GM19238 (cell line): ENCODE data around the gene NF1.
"Not testable (repeated sequence)": the region's sequence is repeated elsewhere in the genome, so short reads cannot be mapped to it uniquely, and the experiment has no call there.

ENCODE experiments used
- DNase-seq: peaks from one replicate; pipeline ENCODE4 v3.0.0; 2011; ENCODE audit warnings: low spot score; ENCODE audit not compliant: insufficient read length

NF1 gene

DNA sequence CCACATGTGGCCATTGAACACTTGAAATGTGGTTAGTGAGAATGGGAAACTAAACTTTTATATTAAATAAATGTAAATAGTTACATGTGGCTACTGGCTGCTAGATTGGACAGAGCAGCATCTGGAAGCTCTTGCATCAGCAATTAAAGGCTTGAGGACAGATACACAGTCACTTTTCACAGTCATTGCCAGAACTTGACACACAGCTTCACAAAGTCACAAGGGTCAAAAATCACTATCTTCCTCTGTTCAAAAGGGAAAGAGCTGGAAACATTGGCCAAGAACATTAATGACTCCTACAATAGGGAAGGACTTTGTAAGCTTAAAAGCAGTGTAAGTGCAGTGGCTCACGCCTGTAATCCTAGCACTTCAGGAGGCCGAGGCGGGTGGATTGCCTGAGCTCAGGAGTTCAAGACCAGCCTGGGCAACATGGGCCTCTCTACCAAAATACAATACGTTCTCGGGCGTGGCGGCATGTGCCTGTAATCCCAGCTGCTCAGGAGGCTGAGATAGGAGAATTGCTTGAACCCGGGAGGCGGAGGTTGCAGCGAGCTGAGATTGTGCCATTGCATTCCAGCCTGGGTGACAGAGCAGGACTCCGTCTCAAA is 288.0 kb downstream of the NF1 start:
- DNase-seq, result not testable (repeated sequence)

GRCh38 chr17:31383488-31383887 is 288.7 kb downstream of the NF1 start:
- DNase-seq, result not testable (repeated sequence)

DNA sequence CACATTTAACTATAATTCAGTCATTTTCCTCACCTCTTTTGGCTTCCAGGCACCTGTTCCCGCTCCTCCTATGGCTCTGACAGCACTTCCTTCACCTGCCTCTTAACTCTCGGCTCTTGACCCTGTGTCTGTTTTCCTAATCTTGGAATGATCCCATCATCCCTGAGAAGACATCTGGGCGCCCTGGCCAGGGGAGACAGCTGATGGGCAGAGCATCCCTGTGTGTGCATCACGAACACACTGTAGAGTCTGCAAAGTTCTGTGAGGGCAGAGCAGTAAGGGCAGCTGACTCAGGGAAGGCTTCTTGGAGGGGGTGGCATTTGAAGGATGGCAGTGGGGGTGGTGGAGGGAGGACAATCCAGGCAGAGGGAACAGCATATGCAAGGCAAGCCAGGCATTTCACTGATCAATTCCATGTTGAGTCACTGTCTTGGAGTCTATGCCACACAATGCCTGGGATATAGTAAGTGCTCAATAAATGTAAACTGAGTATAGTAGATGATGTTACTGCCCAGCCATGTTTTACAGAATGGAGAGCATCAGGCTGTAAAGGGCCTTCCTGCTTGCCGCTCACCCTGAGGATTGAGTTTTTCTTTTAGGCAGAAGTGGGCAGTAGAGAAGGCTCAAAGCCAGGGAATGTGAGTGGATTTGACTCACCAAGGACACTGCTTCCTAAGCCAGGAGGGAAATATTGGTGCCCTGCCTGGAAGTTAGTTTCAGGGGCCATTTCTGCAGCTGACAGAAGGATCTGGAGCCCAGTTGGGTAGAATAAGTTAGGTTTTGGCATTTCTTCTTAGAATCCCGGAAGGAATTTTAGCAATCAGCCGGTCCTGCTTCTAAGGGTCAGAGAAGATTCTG is 290.9 kb downstream of the NF1 start:
- no peak for DNase-seq

GRCh38 chr17:31386542-31387075 is 291.8 kb downstream of the NF1 start:
- DNase-seq, result no peak

DNA sequence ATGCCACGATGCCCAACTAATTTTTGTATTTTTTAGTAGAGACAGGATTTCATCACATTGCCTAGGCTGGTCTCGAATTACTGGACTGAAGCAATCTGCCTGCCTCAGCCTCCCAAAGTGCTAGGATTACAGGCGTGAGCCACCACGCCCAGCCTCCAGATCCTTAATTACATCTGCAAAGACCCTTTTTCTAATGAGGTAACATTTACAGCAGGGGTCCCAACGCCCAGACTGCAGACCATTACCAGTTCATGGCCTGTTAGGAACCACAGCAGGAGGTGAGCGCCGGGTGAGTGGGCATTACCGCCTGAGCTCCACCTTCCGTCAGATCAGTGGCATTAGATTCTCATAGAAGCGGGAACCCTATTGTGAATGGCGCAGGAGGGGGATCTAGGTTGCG is 292.7 kb downstream of the NF1 start:
- DNase-seq, result no peak

- no peak for DNase-seq
Observed at GRCh38 chr17:31388351-31388750, 293.6 kb downstream of the NF1 start.

GRCh38 chr17:31388770-31389656 is 294.2 kb downstream of the NF1 start:
- DNase-seq, result peak; percentile 70

DNA sequence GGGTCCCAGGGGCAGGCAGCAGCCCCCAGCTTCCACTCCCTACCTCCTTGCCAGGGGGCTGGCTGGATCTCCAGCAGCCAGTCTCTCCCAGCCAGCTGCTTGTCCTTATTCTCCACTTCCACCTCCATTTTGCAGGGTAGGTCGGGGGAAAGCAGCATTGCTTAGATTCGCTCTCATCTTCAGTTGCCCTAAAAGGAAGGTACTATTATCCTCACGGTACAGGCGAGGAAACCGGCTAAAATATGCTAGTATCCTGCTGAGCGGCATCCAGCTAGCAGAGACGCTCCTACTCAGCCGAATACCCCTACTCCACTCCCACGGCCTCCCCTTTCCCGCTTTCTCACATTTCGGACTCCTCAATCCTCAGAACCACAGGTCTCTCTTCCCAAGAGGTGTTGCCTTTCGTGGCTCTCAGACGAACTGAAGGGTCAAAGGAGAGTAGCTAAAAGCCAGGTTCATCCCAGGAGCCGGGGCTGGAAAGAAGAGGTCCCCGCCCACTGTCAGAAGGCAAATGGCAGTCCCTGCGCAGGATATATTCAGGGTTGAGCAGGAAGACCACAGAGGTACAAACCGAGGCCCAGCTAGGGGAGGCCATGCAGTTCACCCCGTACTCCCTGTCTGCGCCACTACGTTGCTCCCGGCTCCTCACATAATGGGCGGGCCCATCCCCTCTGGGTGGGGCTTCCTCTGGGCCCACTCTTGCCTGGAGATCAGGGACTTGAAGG is 295.0 kb downstream of the NF1 start:
- no peak for DNase-seq

- DNase-seq, result no peak
Observed at GRCh38 chr17:31390426-31390747, 295.6 kb downstream of the NF1 start.

- no peak for DNase-seq
Observed at GRCh38 chr17:31390748-31391495, 296.1 kb downstream of the NF1 start.

- no peak for DNase-seq
Observed at GRCh38 chr17:31391496-31391949, 296.7 kb downstream of the NF1 start, which contains the start of gene RAB11FIP4. RAB11FIP4 (plus strand) TSS chr17:31391675; CDS start chr17:31391853, 178 bp downstream.

GRCh38 chr17:31392002-31392855 is 297.5 kb downstream of the NF1 start:
- no peak for DNase-seq

- no peak for DNase-seq
Observed at GRCh38 chr17:31392856-31393748, 298.3 kb downstream of the NF1 start.

GRCh38 chr17:31393749-31394146 is 299.0 kb downstream of the NF1 start:
- DNase-seq, result no peak

DNA sequence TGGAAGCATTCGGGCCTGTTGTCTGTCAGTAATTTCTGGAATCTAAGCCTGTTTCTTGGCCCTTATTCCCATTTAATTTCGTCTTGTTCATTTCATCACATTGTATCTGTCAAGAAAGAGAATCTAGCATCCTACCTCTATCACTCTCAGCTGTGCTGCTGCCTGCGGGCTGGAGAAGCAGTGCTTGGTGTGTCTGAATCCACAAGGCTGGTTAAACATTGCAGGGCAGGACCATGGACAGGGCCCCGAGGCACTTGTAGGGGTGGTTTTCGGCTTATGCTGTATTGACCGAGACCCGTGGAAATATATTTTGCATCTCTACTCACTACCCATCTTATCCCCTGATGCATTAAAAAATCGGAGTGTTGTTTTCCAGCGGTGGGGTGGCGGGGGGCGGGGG is 299.8 kb downstream of the NF1 start:
- DNase-seq, result no peak

- DNase-seq, result no peak
Observed at GRCh38 chr17:31397256-31397939, 302.6 kb downstream of the NF1 start.
